NCI-H2196 (cell line): ENCODE data around the gene ZNF8.
"Not testable (repeated sequence)": the region's sequence is repeated elsewhere in the genome, so short reads cannot be mapped to it uniquely, and the experiment has no call there.

Experiments used
- DNase-seq: peaks from one replicate; lab custom pipeline; 2025; ENCODE audit not compliant: unreplicated experiment; lab: John Stamatoyannopoulos, UW

The ZNF8 gene

GRCh38 chr19:58278541-58279041, at the start of gene ZNF8:
Gene ZNF8, plus strand, starts transcription at chr19:58278955. Its CDS starts 127 bp downstream, at chr19:58279082.
- DNase-seq = peak; percentile 98

- peak; percentile 40 for DNase-seq
These were observed 49.5 kb upstream of the ZNF8 start for GRCh38 chr19:58229255-58229639.

- DNase-seq = no peak
These were observed 41.4 kb upstream of the ZNF8 start for GRCh38 chr19:58237324-58237723.

- DNase-seq = no peak
These were observed 35.4 kb upstream of the ZNF8 start for GRCh38 chr19:58243351-58243750.

DNA sequence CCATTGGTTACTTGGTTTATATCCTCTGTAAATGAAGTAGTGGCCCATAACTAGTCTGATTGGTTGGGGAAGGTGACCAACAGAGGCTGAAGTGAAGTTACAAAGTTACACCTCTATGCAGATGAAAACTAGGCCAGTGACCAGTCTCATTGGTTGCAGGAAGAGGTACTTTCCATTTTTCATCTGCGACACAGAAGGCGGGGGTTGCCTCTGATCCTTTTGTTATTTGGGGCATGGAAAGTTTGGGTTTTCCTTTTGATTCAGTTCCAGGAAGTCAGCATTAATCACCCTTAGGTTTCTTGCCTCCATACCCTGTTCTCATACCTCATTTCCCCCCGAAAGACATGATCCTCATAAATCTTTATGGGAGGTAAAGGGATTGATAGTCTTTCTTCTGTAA, 29.9 kb upstream of the ZNF8 start:
- no peak for DNase-seq

DNA sequence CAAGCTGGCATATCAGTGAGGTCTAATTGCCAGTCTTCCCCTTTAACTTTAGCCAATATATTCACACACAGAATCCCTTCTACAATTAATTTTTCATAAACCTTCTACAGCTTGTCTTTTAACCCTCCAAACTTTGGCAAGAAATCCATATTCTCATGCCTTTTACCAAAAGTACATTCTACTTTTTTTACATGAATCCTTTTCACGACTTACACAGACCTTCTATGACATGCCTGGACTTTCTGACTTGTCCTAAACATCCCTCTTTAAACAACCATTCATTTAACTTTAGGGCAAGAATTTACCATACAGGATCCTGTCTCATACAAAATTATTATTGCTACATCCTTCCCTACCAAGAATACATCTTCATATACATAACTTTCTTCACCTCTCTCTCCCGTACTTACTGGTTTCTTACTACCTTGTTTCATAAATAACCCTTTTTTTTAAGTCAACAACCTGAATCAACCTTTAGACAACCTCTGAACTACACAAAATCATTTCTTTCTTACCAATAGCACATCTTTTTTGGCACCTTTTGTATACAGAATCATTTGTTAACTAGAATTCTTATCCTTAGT, 26.6 kb upstream of the ZNF8 start:
- DNase-seq = no peak

DNA sequence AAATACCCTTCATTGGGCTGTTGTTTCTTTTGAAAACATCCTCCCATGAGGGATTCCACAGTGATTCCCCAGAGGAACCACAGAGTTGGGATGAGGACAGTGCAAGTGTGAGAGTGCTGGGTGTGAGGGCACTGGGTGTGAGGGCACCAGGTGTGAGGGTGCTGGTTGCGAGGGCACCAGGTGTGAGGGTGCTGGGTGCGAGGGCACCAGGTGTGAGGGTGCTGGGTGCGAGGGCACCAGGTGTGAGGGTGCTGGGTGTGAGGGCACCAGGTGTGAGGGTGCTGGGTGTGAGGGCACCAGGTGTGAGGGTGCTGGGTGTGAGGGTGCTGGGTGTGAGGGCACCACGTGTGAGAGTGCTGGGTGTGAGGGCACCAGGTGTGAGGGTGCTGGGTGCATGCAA, 20.5 kb upstream of the ZNF8 start:
- not testable (repeated sequence) for DNase-seq

DNA sequence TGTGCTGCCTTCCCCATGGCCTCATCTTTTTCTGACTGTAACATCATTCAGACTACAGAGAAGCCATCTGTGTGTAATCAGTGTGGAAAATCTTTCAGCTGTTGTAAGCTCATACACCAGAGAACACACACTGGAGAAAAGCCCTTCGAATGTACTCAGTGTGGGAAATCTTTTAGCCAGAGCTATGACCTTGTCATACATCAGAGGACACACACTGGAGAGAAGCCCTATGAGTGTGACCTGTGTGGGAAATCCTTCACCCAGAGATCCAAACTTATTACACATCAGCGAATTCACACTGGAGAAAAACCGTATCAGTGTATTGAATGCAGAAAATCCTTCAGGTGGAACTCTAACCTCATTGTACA, 17.2 kb upstream of the ZNF8 start:
- DNase-seq = no peak

DNA sequence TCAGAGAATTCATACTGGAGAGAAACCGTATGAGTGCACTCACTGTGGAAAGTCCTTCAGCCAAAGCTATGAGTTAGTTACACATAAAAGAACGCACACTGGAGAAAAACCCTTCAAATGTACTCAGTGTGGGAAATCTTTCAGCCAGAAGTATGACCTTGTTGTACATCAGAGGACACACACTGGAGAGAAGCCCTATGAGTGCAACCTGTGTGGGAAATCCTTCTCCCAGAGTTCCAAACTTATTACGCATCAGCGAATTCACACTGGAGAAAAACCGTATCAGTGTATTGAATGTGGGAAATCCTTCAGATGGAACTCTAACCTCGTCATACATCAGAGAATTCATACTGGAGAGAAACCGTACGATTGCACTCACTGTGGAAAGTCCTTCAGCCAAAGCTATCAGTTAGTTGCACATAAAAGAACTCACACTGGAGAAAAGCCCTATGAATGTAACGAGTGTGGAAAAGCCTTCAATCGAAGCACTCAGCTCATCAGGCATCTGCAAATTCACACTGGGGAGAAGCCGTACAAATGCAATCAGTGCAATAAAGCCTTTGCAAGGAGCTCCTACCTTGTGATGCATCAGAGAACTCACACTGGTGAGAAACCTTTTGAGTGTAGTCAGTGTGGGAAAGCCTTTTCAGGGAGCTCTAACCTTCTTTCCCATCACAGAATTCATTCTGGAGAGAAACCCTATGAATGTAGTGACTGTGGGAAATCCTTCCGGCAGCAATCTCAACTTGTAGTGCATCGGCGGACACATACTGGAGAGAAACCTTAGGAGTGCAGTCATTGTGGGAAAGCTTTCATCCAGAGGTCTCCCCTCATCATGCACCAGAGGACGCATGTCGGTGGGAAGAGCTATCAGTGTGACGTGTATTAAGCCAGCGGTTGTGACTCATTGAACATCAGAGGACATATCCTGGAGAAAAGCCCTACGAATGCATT, 16.5 kb upstream of the ZNF8 start:
- no peak for DNase-seq

- DNase-seq = no peak
These were observed 15.8 kb upstream of the ZNF8 start for GRCh38 chr19:58262922-58263296.

DNA sequence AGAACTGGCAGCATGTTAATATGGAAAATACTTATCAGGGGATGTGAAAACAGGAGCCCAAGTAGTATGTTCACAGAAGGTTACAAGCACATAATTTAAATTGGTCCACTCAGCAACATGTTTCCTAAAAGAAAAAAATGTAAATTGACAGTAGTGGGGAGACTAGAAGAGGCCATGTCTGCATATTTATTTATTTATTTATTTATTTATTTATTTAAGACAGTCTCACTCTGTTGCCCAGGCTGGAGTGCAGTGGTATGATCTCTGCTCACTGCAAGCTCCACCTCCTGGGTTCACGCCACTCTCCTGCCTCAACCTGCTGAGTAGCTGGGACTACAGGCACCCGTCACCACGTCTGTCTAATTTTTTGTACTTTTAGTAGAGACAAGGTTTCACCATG, 13.7 kb upstream of the ZNF8 start:
- no peak for DNase-seq

GRCh38 chr19:58268344-58268743, 10.4 kb upstream of the ZNF8 start:
- no peak for DNase-seq

GRCh38 chr19:58274771-58275201, 4.0 kb upstream of the ZNF8 start:
- no peak for DNase-seq

GRCh38 chr19:58275564-58275963, 3.2 kb upstream of the ZNF8 start:
- no peak for DNase-seq

- no peak for DNase-seq
These were observed 1.6 kb upstream of the ZNF8 start for GRCh38 chr19:58277197-58277596.

- no peak for DNase-seq
These were observed 811 bp upstream of the ZNF8 start for GRCh38 chr19:58277748-58278540.

- peak; percentile 68 for DNase-seq
These were observed 528 bp downstream of the ZNF8 start for GRCh38 chr19:58279042-58279924.

DNA sequence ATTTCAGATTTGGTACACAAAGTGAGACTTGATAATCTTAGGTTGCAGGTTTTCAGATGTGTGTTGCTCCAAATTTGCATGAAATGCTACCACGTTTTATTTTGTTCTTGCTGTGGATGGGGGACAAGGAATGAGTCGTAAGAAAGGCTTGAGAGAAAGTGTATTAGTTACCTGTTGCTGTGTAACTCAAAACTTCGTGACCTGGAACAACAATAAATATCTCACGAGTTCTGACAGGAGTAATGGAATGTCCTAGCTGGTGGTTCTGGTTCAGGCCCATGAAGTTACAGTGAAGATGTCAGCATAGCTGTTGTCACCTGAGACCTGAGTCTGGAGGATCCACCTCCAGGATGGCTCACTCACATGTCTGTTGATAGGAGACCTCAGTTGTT, 1.2 kb downstream of the ZNF8 start:
- DNase-seq = no peak

GRCh38 chr19:58284199-58284598, 5.4 kb downstream of the ZNF8 start:
- no peak for DNase-seq

DNA sequence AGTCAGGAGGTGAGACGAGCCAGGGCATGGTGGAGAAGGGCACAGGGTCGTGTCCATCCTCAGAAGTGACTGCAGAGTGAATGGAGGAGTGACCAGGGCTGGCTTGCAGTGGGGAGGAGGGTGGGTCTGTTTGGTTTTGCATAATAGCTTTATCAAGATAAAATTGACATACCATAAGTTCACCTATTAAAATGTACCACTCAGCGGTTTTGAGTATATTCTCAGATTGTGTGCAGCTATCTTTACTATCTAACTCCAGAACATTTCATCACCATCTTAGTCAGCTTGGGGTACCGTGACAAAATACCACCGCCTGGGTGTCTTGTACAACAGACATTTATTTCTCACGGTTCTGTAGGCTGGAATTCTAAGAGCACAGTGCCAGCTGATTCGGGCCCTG, 13.2 kb downstream of the ZNF8 start:
- no peak for DNase-seq
